Progenitor cell of endocrine pancreas (in vitro differentiated cells): ENCODE measurements around the gene FBXO42. TPM values are rescaled to one million over a fixed set of nuclear protein-coding genes. Genes with fewer than 3 reads are reported as not detected.
A peak's percentile ranks its signal among the peaks of the same experiment; 100 is the strongest.
"Not testable (repeated sequence)": the region's sequence is repeated elsewhere in the genome, so short reads cannot be mapped to it uniquely, and the experiment has no call there.

ENCODE experiments used
- DNase-seq: peaks from one replicate; pipeline ENCODE4 v3.0.0; 2021; ENCODE audit warnings: low spot score; ENCODE audit not compliant: unreplicated experiment
- H3K27ac Mint-ChIP-seq: 2 replicates; pipeline ENCODE4 v1.8.0; 2021; ENCODE audit warnings: mild to moderate bottlenecking, moderate library complexity, mixed read lengths
- H3K27me3 Mint-ChIP-seq: 2 replicates; pipeline ENCODE4 v1.8.0; 2021; ENCODE audit warnings: mixed read lengths
- H3K36me3 Mint-ChIP-seq: 2 replicates; pipeline ENCODE4 v1.8.0; 2022; ENCODE audit warnings: mixed read lengths; ENCODE audit not compliant: insufficient read depth
- H3K4me1 Mint-ChIP-seq: 2 replicates; pipeline ENCODE4 v1.8.0; 2021; ENCODE audit warnings: low read depth, mixed read lengths
- H3K4me3 Mint-ChIP-seq: 2 replicates; pipeline ENCODE4 v1.8.0; 2021; ENCODE audit warnings: low read depth, mild to moderate bottlenecking, moderate library complexity, mixed read lengths
- H3K9me3 Mint-ChIP-seq: 2 replicates; pipeline ENCODE4 v1.8.0; 2021; ENCODE audit warnings: low read depth, mixed read lengths
- CTCF ChIP-seq: fragments of 200-600 bp; sonication (generic); IDR thresholded peaks from one replicate; pipeline ENCODE4 v1.5.0; 2021; ENCODE audit warnings: antibody characterized with exemption, mild to moderate bottlenecking; ENCODE audit not compliant: unreplicated experiment
- total RNA-seq: library from RNA; stranded (reverse); gene quantifications from 2 replicates; pipeline ENCODE4 v1.2.1, GENCODE V29; 2021

FBXO42 gene
- total RNA-seq, 1 donor from 2014 or later, result 30.5 TPM

- no peak for DNase-seq
- H3K27ac Mint-ChIP-seq, result peak overlapping the region; percentile 45
- peaks cover 2% of the 10 kb centered on the region for H3K36me3 Mint-ChIP-seq
- H3K9me3 Mint-ChIP-seq, result no peaks in the 10 kb centered on the region
- no peak overlapping the region for H3K4me3 Mint-ChIP-seq
- peaks cover 12% of the 10 kb centered on the region for H3K4me1 Mint-ChIP-seq
- no peak for TF ChIP-seq CTCF
- no peaks in the 10 kb centered on the region for H3K27me3 Mint-ChIP-seq
Measured at GRCh38 chr1:16348414-16349182, 3.7 kb downstream of the FBXO42 start.

- not testable (repeated sequence) for H3K9me3 Mint-ChIP-seq, H3K36me3 Mint-ChIP-seq, DNase-seq, H3K27me3 Mint-ChIP-seq, H3K4me1 Mint-ChIP-seq, H3K4me3 Mint-ChIP-seq, H3K27ac Mint-ChIP-seq
Measured at GRCh38 chr1:16343276-16343675, 9.0 kb downstream of the FBXO42 start.

GRCh38 chr1:16342331-16343062 is 9.8 kb downstream of the FBXO42 start:
- Mint-ChIP-seq H3K4me3 (no peak overlapping the region), H3K4me1 (peaks cover 2% of the 10 kb centered on the region), H3K27me3 (no peaks in the 10 kb centered on the region), H3K36me3 (peaks cover 2% of the 10 kb centered on the region), H3K9me3 (no peaks in the 10 kb centered on the region), H3K27ac (peak overlapping the region; percentile 86)
- no peak for DNase-seq
- no peak for TF ChIP-seq CTCF

GRCh38 chr1:16340673-16341072 is 11.6 kb downstream of the FBXO42 start:
- no peak overlapping the region for H3K27ac Mint-ChIP-seq
- no peak for DNase-seq
- H3K4me3 Mint-ChIP-seq, result no peak overlapping the region
- H3K4me1 Mint-ChIP-seq, result peaks cover 4% of the 10 kb centered on the region
- no peaks in the 10 kb centered on the region for H3K27me3 Mint-ChIP-seq
- H3K9me3 Mint-ChIP-seq, result no peaks in the 10 kb centered on the region
- H3K36me3 Mint-ChIP-seq, result no peaks in the 10 kb centered on the region
- no peak for TF ChIP-seq CTCF

GRCh38 chr1:16338961-16339360 is 13.3 kb downstream of the FBXO42 start:
- no peak for DNase-seq
- Mint-ChIP-seq H3K27me3 (no peaks in the 10 kb centered on the region), H3K4me1 (peaks cover 7% of the 10 kb centered on the region), H3K27ac (no peak overlapping the region), H3K4me3 (no peak overlapping the region), H3K9me3 (no peaks in the 10 kb centered on the region), H3K36me3 (peaks cover 1% of the 10 kb centered on the region)
- no peak for TF ChIP-seq CTCF
